Measurements from ENCODE around the gene ERP27. TPM values are rescaled to one million over a fixed set of nuclear protein-coding genes. Genes with fewer than 3 reads are reported as not detected.

The ERP27 gene
- total RNA-seq, 1 experiment from 2014 or later, result not detected

- no peaks in the 10 kb centered on the region for H3K27me3 ChIP-seq (ENCODE audit: control insufficient read depth, insufficient read depth, low read length)
- H3K9me3 ChIP-seq (ENCODE audit: control insufficient read depth, insufficient read depth, low read depth, low read length), result no peaks in the 10 kb centered on the region
- H3K27ac ChIP-seq (ENCODE audit: low read length), result no peak overlapping the region
- POLR2A ChIA-PET, result no interaction called here
- no peaks in the 10 kb centered on the region for H3K36me3 ChIP-seq (ENCODE audit: control insufficient read depth, insufficient read depth, low read length)
- BruUV-seq (replicated peaks), result no TSS peak
- TF ChIP-seq SIN3A (IDR thresholded peaks at IDR 0.05; ENCODE audit: borderline replicate concordance, insufficient read depth, low read depth, low read length), result no peak
- TF ChIP-seq CTCF (IDR thresholded peaks at IDR 0.05), result no peak
- no peak for TF ChIP-seq TCF7L2 (IDR thresholded peaks at IDR 0.05; ENCODE audit: low read depth, low read length)
- TF ChIP-seq POLR2AphosphoS5 (IDR thresholded peaks at IDR 0.05; ENCODE audit: low read depth, low read length), result no peak
- TF ChIP-seq REST (IDR thresholded peaks at IDR 0.05; ENCODE audit: insufficient read depth in 1 of 2, low read depth in 2 of 2, low read length in 1 of 2), result no peak
- no peak for ATAC-seq
- CTCF ChIA-PET, result no interaction called here
- H3K4me1 ChIP-seq (ENCODE audit: control insufficient read depth, insufficient read depth, low read length), result no peaks in the 10 kb centered on the region
- H3K4me3 ChIP-seq (ENCODE audit: low read depth in 2 of 2, low read length in 2 of 2), result no peak overlapping the region
- no peak for DNase-seq (ENCODE audit: low read depth, low spot score)
- in situ Hi-C loops (cut with HindIII; ENCODE audit: low pct_unique_long_range_greater_than_20kb, low sequenced_read_pairs), result no loop called here
- intact Hi-C loops (cut with micrococcal nuclease; ENCODE audit: unreplicated experiment), result no loop called here
Measured at GRCh38 chr12:14981049-14981448, 42.7 kb upstream of the ERP27 start.

GRCh38 chr12:14979468-14979867, 41.1 kb upstream of the ERP27 start:
- ATAC-seq (no peak), DNase-seq (ENCODE audit: low read depth, low spot score) (no peak)
- H3K27me3 ChIP-seq (ENCODE audit: control insufficient read depth, insufficient read depth, low read length), result no peaks in the 10 kb centered on the region
- POLR2A ChIA-PET, result no interaction called here
- intact Hi-C loops (cut with micrococcal nuclease; ENCODE audit: unreplicated experiment) (no loop called here), in situ Hi-C loops (cut with HindIII; ENCODE audit: low pct_unique_long_range_greater_than_20kb, low sequenced_read_pairs) (no loop called here)
- TF ChIP-seq SIN3A (IDR thresholded peaks at IDR 0.05; ENCODE audit: borderline replicate concordance, insufficient read depth, low read depth, low read length) (no peak), POLR2AphosphoS5 (IDR thresholded peaks at IDR 0.05; ENCODE audit: low read depth, low read length) (no peak), CTCF (IDR thresholded peaks at IDR 0.05) (no peak), REST (IDR thresholded peaks at IDR 0.05; ENCODE audit: insufficient read depth in 1 of 2, low read depth in 2 of 2, low read length in 1 of 2) (no peak), TCF7L2 (IDR thresholded peaks at IDR 0.05; ENCODE audit: low read depth, low read length) (no peak)
- no peak overlapping the region for H3K4me3 ChIP-seq (ENCODE audit: low read depth in 2 of 2, low read length in 2 of 2)
- no peaks in the 10 kb centered on the region for H3K36me3 ChIP-seq (ENCODE audit: control insufficient read depth, insufficient read depth, low read length)
- CTCF ChIA-PET, result no interaction called here
- H3K9me3 ChIP-seq (ENCODE audit: control insufficient read depth, insufficient read depth, low read depth, low read length), result no peaks in the 10 kb centered on the region
- BruUV-seq (replicated peaks), result no TSS peak
- no peak overlapping the region for H3K27ac ChIP-seq (ENCODE audit: low read length)
- H3K4me1 ChIP-seq (ENCODE audit: control insufficient read depth, insufficient read depth, low read length), result no peaks in the 10 kb centered on the region
